HepG2 (cell line): ENCODE measurements around the gene ANKRD6. TPM values are rescaled to one million over a fixed set of nuclear protein-coding genes. Genes with fewer than 3 reads are reported as not detected.

Experiments used
- HMG20A ChIP-seq: IDR thresholded peaks from 2 replicates; pipeline ENCODE4 v1.6.1; 2016; ENCODE audit warnings: borderline replicate concordance
- ISL2 ChIP-seq: sonication (generic); formaldehyde crosslinking; IDR thresholded peaks from 2 replicates; pipeline ENCODE4 v1.5.0; 2020; ENCODE audit warnings: missing genetic modification reagents
- KDM3A ChIP-seq: IDR thresholded peaks from 2 replicates; pipeline ENCODE4 v1.6.1; 2018; ENCODE audit warnings: low read depth, missing compliant biosample characterization
- PAWR ChIP-seq: sonication (generic); formaldehyde crosslinking; IDR thresholded peaks from 2 replicates; pipeline ENCODE4 v1.4.0; 2020; ENCODE audit warnings: missing genetic modification reagents, mild to moderate bottlenecking, borderline replicate concordance
- SMAD1 ChIP-seq: sonication (generic); formaldehyde crosslinking; IDR thresholded peaks from 2 replicates; pipeline ENCODE4 v1.4.0; 2020; ENCODE audit warnings: missing genetic modification reagents, low read depth, mild to moderate bottlenecking, borderline replicate concordance
- TOE1 ChIP-seq: sonication (generic); formaldehyde crosslinking; IDR thresholded peaks from 2 replicates; pipeline ENCODE4 v1.4.0; 2020; ENCODE audit warnings: mild to moderate bottlenecking, missing genetic modification reagents
- ZBTB34 ChIP-seq: sonication (generic); formaldehyde crosslinking; IDR thresholded peaks from 2 replicates; pipeline ENCODE4 v1.8.0; 2022; ENCODE audit warnings: mild to moderate bottlenecking, missing genetic modification reagents
- ZNF280D ChIP-seq: sonication (generic); formaldehyde crosslinking; IDR thresholded peaks from 2 replicates; pipeline ENCODE4 v1.5.1; 2020; ENCODE audit warnings: mild to moderate bottlenecking, missing genetic modification reagents
- polyA plus RNA-seq, 8 experiments: library from polyadenylated mRNA; depleted of rRNA in 3 of 8; stranded (reverse) in 7 of 8; unstranded in 1 of 8; fragments of >200 nt; fragmentation: Illumina TruSeq in 4 of 8; extraction: Trizol in 4 of 8; gene quantifications; 2 replicates each; pipeline versions ENCODE4 v1.2.1 to v1.2.3, GENCODE V29; 2011 to 2016; ENCODE audit warnings: low read depth in 4 of 8, missing spikeins in 1 of 8, mixed read lengths in 1 of 8; ENCODE audit not compliant: insufficient read depth in 1 of 8
- total RNA-seq, 5 experiments: library from RNA; depleted of rRNA; stranded (reverse); fragments of >200 nt; fragmentation: Illumina TruSeq; extraction: Trizol; gene quantifications; 2 replicates each; pipeline ENCODE4 v1.2.3, GENCODE V29; 2016; ENCODE audit warnings: low read depth in 1 of 5
- TF ChIP-seq, protein P1 (sequence below): sonication (generic); formaldehyde crosslinking; IDR thresholded peaks from 2 replicates; pipeline ENCODE4 v1.4.0; 2020; ENCODE audit warnings: mild to moderate bottlenecking, missing genetic modification reagents
- TF ChIP-seq, protein P2 (sequence below): sonication (generic); formaldehyde crosslinking; IDR thresholded peaks from one replicate; pipeline ENCODE4 v1.5.1; 2020; ENCODE audit warnings: mild to moderate bottlenecking, missing genetic modification reagents; ENCODE audit errors: not compliant biosample characterization

Gene ANKRD6
- total and polyA plus RNA-seq, 2 of the 13 experiments (the other 11 are each of a cell fraction or from before 2014, with no cell fraction given): 0.18 to 0.36 TPM

GRCh38 chr6:89495961-89496535, 63.1 kb downstream of the ANKRD6 start (continued):
- TF ChIP-seq PAWR (CRISPR knock-in tag): no peak
- TF ChIP-seq TOE1 (CRISPR knock-in tag): no peak
- TF ChIP-seq KDM3A: no peak
- no peak for TF ChIP-seq HMG20A
- TF ChIP-seq, protein P1, sequence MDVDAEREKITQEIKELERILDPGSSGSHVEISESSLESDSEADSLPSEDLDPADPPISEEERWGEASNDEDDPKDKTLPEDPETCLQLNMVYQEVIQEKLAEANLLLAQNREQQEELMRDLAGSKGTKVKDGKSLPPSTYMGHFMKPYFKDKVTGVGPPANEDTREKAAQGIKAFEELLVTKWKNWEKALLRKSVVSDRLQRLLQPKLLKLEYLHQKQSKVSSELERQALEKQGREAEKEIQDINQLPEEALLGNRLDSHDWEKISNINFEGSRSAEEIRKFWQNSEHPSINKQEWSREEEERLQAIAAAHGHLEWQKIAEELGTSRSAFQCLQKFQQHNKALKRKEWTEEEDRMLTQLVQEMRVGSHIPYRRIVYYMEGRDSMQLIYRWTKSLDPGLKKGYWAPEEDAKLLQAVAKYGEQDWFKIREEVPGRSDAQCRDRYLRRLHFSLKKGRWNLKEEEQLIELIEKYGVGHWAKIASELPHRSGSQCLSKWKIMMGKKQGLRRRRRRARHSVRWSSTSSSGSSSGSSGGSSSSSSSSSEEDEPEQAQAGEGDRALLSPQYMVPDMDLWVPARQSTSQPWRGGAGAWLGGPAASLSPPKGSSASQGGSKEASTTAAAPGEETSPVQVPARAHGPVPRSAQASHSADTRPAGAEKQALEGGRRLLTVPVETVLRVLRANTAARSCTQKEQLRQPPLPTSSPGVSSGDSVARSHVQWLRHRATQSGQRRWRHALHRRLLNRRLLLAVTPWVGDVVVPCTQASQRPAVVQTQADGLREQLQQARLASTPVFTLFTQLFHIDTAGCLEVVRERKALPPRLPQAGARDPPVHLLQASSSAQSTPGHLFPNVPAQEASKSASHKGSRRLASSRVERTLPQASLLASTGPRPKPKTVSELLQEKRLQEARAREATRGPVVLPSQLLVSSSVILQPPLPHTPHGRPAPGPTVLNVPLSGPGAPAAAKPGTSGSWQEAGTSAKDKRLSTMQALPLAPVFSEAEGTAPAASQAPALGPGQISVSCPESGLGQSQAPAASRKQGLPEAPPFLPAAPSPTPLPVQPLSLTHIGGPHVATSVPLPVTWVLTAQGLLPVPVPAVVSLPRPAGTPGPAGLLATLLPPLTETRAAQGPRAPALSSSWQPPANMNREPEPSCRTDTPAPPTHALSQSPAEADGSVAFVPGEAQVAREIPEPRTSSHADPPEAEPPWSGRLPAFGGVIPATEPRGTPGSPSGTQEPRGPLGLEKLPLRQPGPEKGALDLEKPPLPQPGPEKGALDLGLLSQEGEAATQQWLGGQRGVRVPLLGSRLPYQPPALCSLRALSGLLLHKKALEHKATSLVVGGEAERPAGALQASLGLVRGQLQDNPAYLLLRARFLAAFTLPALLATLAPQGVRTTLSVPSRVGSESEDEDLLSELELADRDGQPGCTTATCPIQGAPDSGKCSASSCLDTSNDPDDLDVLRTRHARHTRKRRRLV: no peak
- no peak for TF ChIP-seq ZNF280D (CRISPR knock-in tag)
- TF ChIP-seq, protein P2, sequence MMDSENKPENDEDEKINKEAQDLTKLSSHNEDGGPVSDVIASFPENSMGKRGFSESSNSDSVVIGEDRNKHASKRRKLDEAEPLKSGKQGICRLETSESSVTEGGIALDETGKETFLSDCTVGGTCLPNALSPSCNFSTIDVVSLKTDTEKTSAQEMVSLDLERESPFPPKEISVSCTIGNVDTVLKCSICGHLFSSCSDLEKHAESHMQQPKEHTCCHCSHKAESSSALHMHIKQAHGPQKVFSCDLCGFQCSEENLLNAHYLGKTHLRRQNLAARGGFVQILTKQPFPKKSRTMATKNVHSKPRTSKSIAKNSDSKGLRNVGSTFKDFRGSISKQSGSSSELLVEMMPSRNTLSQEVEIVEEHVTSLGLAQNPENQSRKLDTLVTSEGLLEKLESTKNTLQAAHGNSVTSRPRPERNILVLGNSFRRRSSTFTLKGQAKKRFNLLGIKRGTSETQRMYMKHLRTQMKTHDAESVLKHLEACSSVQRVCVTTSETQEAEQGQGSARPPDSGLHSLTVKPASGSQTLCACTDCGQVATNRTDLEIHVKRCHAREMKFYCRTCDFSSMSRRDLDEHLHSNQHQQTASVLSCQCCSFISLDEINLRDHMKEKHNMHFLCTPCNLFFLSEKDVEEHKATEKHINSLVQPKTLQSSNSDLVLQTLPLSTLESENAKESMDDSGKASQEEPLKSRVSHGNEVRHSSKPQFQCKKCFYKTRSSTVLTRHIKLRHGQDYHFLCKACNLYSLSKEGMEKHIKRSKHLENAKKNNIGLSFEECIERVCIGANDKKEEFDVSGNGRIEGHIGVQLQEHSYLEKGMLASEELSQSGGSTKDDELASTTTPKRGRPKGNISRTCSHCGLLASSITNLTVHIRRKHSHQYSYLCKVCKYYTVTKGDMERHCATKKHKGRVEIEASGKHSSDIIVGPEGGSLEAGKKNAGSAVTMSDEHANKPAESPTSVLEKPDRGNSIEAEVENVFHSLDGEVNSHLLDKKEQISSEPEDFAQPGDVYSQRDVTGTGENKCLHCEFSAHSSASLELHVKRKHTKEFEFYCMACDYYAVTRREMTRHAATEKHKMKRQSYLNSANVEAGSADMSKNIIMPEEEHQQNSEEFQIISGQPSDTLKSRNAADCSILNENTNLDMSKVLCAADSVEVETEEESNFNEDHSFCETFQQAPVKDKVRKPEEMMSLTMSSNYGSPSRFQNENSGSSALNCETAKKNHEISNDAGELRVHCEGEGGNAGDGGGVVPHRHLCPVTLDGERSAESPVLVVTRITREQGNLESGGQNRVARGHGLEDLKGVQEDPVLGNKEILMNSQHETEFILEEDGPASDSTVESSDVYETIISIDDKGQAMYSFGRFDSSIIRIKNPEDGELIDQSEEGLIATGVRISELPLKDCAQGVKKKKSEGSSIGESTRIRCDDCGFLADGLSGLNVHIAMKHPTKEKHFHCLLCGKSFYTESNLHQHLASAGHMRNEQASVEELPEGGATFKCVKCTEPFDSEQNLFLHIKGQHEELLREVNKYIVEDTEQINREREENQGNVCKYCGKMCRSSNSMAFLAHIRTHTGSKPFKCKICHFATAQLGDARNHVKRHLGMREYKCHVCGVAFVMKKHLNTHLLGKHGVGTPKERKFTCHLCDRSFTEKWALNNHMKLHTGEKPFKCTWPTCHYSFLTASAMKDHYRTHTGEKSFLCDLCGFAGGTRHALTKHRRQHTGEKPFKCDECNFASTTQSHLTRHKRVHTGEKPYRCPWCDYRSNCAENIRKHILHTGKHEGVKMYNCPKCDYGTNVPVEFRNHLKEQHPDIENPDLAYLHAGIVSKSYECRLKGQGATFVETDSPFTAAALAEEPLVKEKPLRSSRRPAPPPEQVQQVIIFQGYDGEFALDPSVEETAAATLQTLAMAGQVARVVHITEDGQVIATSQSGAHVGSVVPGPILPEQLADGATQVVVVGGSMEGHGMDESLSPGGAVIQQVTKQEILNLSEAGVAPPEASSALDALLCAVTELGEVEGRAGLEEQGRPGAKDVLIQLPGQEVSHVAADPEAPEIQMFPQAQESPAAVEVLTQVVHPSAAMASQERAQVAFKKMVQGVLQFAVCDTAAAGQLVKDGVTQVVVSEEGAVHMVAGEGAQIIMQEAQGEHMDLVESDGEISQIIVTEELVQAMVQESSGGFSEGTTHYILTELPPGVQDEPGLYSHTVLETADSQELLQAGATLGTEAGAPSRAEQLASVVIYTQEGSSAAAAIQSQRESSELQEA (CRISPR knock-in tag): no peak
- no peak for TF ChIP-seq SMAD1 (CRISPR knock-in tag)
- no peak for TF ChIP-seq ISL2
- TF ChIP-seq ZBTB34 (CRISPR knock-in tag): no peak
- TF ChIP-seq, all 625 proteins: peak for 0
